Keratinocyte (primary cell): ENCODE measurements around the gene RNMT. TPM values are rescaled to one million over a fixed set of nuclear protein-coding genes. Genes with fewer than 3 reads are reported as not detected.
"Not testable (repeated sequence)": the region's sequence is repeated elsewhere in the genome, so short reads cannot be mapped to it uniquely, and the experiment has no call there.

ENCODE experiments used
- DNase-seq: peaks from one replicate; pipeline ENCODE4 v3.0.0-alpha.2; 2011; ENCODE audit warnings: low read depth, missing footprints, low spot score
- FAIRE-seq: peaks from 2 replicates; lab custom pipeline; 2011; peaks lifted over from hg19 to GRCh38; lab: Jason Lieb, UNC
- H2AFZ ChIP-seq: 2 replicates; pipeline ENCODE4 v1.6.0; 2012; ENCODE audit warnings: low read length, control low read depth, inconsistent platforms; ENCODE audit not compliant: control insufficient read depth
- H3K27ac ChIP-seq: 2 replicates; pipeline ENCODE4 v1.5.1; 2011; ENCODE audit warnings: low read length; ENCODE audit not compliant: control insufficient read depth, insufficient read depth
- H3K27me3 ChIP-seq: 3 replicates; pipeline ENCODE4 v1.6.0; 2011; ENCODE audit warnings: low read length; ENCODE audit not compliant: control insufficient read depth, insufficient read depth; ENCODE audit errors: extremely low read depth
- H3K36me3 ChIP-seq, 2 experiments: 2 replicates in 1 of 2; 3 replicates in 1 of 2; pipeline ENCODE4 v1.5.1; 2011; ENCODE audit warnings: low read length in 2 of 2, mild to moderate bottlenecking in 1 of 2; ENCODE audit not compliant: control insufficient read depth in 2 of 2, insufficient read depth in 2 of 2; ENCODE audit errors: extremely low read depth in 1 of 2
- H3K4me1 ChIP-seq: 3 replicates; pipeline ENCODE4 v1.5.1; 2011; ENCODE audit warnings: low read length; ENCODE audit not compliant: control insufficient read depth, insufficient read depth; ENCODE audit errors: extremely low read depth
- H3K4me2 ChIP-seq: 3 replicates; pipeline ENCODE4 v1.6.0; 2011; ENCODE audit warnings: low read depth, low read length; ENCODE audit not compliant: control insufficient read depth, insufficient read depth; ENCODE audit errors: extremely low read depth
- H3K4me3 ChIP-seq, 3 experiments: fragments of 200-600 bp in 1 of 3; sonication (generic) in 1 of 3; 2 replicates in 2 of 3; 3 replicates in 1 of 3; pipeline ENCODE4 v1.5.1; 2011 to 2016; ENCODE audit warnings: low read length in 3 of 3, mild to moderate bottlenecking in 3 of 3, control low read depth in 2 of 3, inconsistent platforms in 1 of 3, low read depth in 1 of 3, mixed read lengths in 1 of 3, mixed run types in 1 of 3, moderate library complexity in 1 of 3; ENCODE audit not compliant: control insufficient read depth in 2 of 3, insufficient read depth in 2 of 3; ENCODE audit errors: extremely low read depth in 1 of 3
- H3K79me2 ChIP-seq: 2 replicates; pipeline ENCODE4 v1.6.0; 2012; ENCODE audit warnings: low read length; ENCODE audit not compliant: control insufficient read depth, insufficient read depth
- H3K9ac ChIP-seq: 3 replicates; pipeline ENCODE4 v1.6.0; 2011; ENCODE audit warnings: low read length; ENCODE audit not compliant: control insufficient read depth, insufficient read depth; ENCODE audit errors: extremely low read depth
- H3K9me1 ChIP-seq: 3 replicates; pipeline ENCODE4 v1.6.0; 2011; ENCODE audit warnings: low read length; ENCODE audit not compliant: control insufficient read depth, insufficient read depth; ENCODE audit errors: extremely low read depth
- H3K9me3 ChIP-seq: 2 replicates; pipeline ENCODE4 v1.5.1; 2012; ENCODE audit warnings: low read depth, low read length; ENCODE audit not compliant: control insufficient read depth
- H4K20me1 ChIP-seq: 3 replicates; pipeline ENCODE4 v1.6.0; 2011; ENCODE audit warnings: low read length; ENCODE audit not compliant: control insufficient read depth, insufficient read depth; ENCODE audit errors: extremely low read depth
- CTCF ChIP-seq, 3 experiments: IDR thresholded peaks in 1 of 3; conservative IDR thresholded peaks in 1 of 3; optimal IDR thresholded peaks in 1 of 3; 2 replicates in 2 of 3; 3 replicates in 1 of 3; pipeline versions ENCODE3 to v1.5.1; 2011; ENCODE audit warnings: low read length in 3 of 3, mild to moderate bottlenecking in 3 of 3, moderate library complexity in 2 of 3, control low read depth in 1 of 3, inconsistent platforms in 1 of 3; ENCODE audit not compliant: insufficient read depth in 2 of 3; ENCODE audit errors: extremely low read depth in 1 of 3
- EZH2 ChIP-seq: IDR thresholded peaks from one replicate; pipeline ENCODE4 v1.6.1; 2012; ENCODE audit warnings: inconsistent platforms, mild to moderate bottlenecking, low read length, moderate library complexity
- dilution Hi-C: fragments of 300-500 bp; cut with MboI; formaldehyde crosslinking; loops from one replicate; pipeline ENCODE4 v1.7.0; 2020; ENCODE audit warnings: low sequenced_read_pairs; ENCODE audit not compliant: extremely low pct_ligation_motif_present
- polyA plus RNA-seq, 5 experiments: library from polyadenylated mRNA; depleted of rRNA in 3 of 5; stranded (reverse) in 3 of 5; stranded (forward) in 1 of 5; unstranded in 1 of 5; fragments of >200 nt; gene quantifications; 1 replicate in 1 of 5; 2 replicates in 3 of 5; 3 replicates in 1 of 5; pipeline versions ENCODE4 v1.2.1 to v1.2.3, GENCODE V29; 2011 to 2012; ENCODE audit warnings: missing spikeins in 2 of 5, low read depth in 1 of 5, low replicate concordance in 1 of 5

The RNMT gene
- polyA plus RNA-seq, 1 donor (not counting 4 experiments of a cell fraction or from before 2014, with no cell fraction given) = 22.6 TPM

- FAIRE-seq (no peak), DNase-seq (no peak)
- no peak overlapping the region for H3K4me3 ChIP-seq
- no peaks in the 10 kb centered on the region for H3K27me3 ChIP-seq
- H4K20me1 ChIP-seq = no peaks in the 10 kb centered on the region
- peaks cover 7 to 10% of the 10 kb centered on the region in 2 experiments for H3K36me3 ChIP-seq
- H3K9me3 ChIP-seq = no peaks in the 10 kb centered on the region
- dilution Hi-C loops = no loop called here
- H3K4me2 ChIP-seq = no peak overlapping the region
- no peak overlapping the region for H2AFZ ChIP-seq
- no peaks in the 10 kb centered on the region for H3K9me1 ChIP-seq
- no peaks in the 10 kb centered on the region for H3K4me1 ChIP-seq
- no peak overlapping the region for H3K9ac ChIP-seq
- no peaks in the 10 kb centered on the region for H3K79me2 ChIP-seq
- H3K27ac ChIP-seq = no peak overlapping the region
- TF ChIP-seq EZH2 (no peak), CTCF (optimal IDR thresholded peaks at IDR 0.05 in 1 of 3, IDR thresholded peaks at IDR 0.05 in 1 of 3, conservative IDR thresholded peaks at IDR 0.05 in 1 of 3; ENCODE audit: extremely low read depth in 1 of 3, insufficient read depth in 2 of 3, low read length in 3 of 3) (no peak)
Measured at GRCh38 chr18:13745696-13746095, 19.2 kb downstream of the RNMT start.

GRCh38 chr18:13746633-13747032 lies 20.2 kb downstream of the RNMT start:
- no peak overlapping the region for H2AFZ ChIP-seq
- H3K4me3 ChIP-seq = no peak overlapping the region
- no peaks in the 10 kb centered on the region for H3K27me3 ChIP-seq
- H3K4me2 ChIP-seq = no peak overlapping the region
- DNase-seq (no peak), FAIRE-seq (no peak)
- TF ChIP-seq EZH2 (no peak), CTCF (optimal IDR thresholded peaks at IDR 0.05 in 1 of 3, IDR thresholded peaks at IDR 0.05 in 1 of 3, conservative IDR thresholded peaks at IDR 0.05 in 1 of 3; ENCODE audit: extremely low read depth in 1 of 3, insufficient read depth in 2 of 3, low read length in 3 of 3) (no peak)
- H4K20me1 ChIP-seq = no peaks in the 10 kb centered on the region
- no peaks in the 10 kb centered on the region for H3K4me1 ChIP-seq
- no peaks in the 10 kb centered on the region for H3K9me1 ChIP-seq
- no peak overlapping the region for H3K27ac ChIP-seq
- dilution Hi-C loops = no loop called here
- no peaks in the 10 kb centered on the region for H3K9me3 ChIP-seq
- peaks cover 7 to 10% of the 10 kb centered on the region in 2 experiments for H3K36me3 ChIP-seq
- H3K79me2 ChIP-seq = no peaks in the 10 kb centered on the region
- H3K9ac ChIP-seq = no peak overlapping the region

- dilution Hi-C loops, H3K4me2 ChIP-seq, FAIRE-seq, H3K9me3 ChIP-seq, H4K20me1 ChIP-seq, H3K4me1 ChIP-seq, H2AFZ ChIP-seq, H3K9ac ChIP-seq, H3K4me3 ChIP-seq, H3K27me3 ChIP-seq, H3K79me2 ChIP-seq, H3K9me1 ChIP-seq, H3K27ac ChIP-seq, DNase-seq: not testable (repeated sequence)
- peaks cover 11 to 16% of the 10 kb centered on the region in 2 experiments for H3K36me3 ChIP-seq
Measured at GRCh38 chr18:13751599-13751998, 25.1 kb downstream of the RNMT start.
